ENCODE measurements around the gene TMPRSS11F.
A peak's percentile ranks its signal among the peaks of the same experiment; 100 is the strongest.
"Not testable (repeated sequence)": the region's sequence is repeated elsewhere in the genome, so short reads cannot be mapped to it uniquely, and the experiment has no call there.

The TMPRSS11F gene

DNA sequence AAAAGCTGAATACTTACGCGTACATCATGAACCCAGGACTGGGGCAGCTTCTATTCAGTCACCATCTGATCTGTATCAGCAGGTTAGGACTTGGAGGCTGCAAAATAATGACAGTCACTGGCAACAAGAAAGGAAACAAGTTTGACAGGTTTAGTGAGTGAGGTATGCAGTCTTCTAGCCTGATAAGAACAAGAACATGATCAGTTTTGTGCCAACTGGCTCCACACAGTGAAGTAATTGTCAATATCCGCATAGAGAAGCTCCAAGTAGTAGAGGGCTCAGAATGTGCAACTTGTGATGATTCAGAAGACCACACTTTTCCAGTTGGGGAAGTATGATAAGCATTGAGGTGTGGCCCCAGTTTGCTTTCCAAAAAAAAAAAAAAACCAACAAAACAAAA lies at the start of gene TMPRSS11F:
Gene TMPRSS11F, minus strand, starts transcription at position 77 of the 400 bp plus-strand sequence. Its CDS starts 49 bp downstream, at position 28.
- DNase-seq (ENCODE audit: low read depth) = no peak

DNA sequence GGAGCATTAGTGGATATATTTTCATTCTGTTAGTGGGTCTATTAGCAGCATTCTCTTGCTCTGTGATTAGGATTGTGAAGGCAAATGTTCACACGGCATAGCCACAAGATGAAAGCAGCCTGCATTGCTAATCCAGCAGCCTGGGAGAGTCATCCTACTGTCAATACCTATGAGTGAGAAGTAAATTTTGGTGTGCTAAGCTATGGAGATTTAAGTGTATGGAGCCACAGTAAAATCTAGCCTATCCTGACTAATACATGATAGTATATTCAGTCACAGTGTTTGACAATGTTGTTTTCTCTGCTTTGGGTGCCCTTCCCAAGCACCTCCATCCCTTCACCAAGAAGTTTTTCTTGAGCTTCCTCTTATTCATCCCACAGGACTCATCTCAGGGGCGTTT lies 47.2 kb upstream of the TMPRSS11F start:
- no peak for DNase-seq (ENCODE audit: low read depth)

DNA sequence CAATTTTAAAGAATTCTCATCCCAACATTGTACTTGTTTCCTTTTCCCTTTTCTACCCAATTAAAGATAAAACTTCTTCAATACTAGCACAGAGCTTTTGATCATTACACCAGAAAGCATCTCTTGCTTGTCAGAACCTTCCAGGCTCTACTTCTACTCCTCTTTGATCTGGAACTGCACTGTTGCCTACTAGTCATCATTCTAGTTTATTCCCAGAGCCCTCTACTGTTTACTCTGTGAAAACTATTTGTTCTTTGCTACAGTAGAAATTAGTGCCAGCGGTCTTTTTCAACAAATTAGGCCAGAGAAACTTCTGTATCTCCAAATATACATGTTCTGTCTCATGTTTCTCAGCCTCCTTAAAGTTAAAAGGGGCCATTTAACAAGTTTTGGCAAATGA lies 46.8 kb upstream of the TMPRSS11F start:
- no peak for DNase-seq (ENCODE audit: low read depth)

DNA sequence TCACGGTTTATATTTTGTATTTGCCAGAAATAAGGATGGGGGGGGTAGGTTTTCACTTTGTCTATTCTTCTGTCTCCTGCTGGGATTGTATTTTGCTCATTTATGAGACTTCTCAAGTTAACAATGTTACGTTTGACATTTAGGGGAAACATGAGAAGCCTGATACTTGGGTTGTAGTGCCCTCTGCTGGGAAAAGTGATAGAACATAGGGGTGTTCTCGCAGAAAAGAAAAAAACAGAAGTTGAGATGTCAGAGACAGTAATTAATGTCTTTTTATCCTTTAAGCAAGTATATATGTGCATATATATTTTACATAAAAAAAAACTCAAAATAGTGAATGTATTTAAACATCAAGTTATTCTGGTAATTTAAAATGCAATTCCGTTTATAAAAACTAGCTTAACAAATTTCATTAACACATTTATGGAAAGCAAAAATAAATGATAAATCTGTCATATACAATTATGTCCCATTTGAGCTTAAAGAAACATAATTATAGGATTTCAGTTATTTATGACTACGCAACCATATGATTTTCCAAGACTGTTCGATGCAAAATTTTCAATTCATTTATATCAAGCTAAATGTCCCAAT lies 46.0 kb upstream of the TMPRSS11F start:
- peak; percentile 0 for DNase-seq (ENCODE audit: low read depth)

DNA sequence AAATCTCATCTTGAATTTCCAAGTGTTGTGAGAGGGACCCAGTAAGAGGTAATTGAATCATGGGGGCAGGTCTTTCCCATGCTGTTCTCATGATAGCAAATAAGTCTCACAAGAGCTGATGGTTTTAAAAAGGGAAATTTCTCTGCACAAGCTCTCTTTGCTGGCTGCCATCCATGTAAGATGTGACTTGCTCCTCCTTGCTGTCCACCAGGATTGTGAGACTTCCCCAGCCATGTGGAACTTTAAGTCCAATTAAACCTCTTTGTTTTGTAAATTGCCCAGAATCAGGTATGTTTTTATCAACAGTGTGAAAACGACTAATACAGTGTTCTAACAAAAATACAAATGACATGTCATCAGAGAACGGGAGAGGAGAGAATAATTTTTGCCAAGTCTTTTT lies 44.7 kb upstream of the TMPRSS11F start:
- not testable (repeated sequence) for DNase-seq (ENCODE audit: low read depth)

DNA sequence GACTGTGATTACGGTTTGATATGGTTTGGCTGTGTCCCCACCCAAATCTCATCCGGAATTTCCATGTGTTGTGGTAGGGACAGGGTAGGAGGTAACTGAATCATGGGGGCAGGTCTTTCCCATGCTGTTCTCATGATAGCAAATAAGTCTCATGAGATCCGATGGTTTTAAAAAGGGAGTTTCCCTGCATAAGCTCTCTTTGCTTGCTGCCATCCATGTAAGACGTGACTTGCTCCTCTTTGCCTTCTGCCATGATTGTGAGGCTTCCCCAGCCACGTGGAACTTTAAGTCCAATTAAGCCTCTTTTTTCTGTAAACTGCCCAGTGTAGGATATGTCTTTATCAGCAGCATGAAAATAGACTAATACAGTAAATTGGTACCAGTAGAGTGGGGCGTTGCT lies 42.5 kb upstream of the TMPRSS11F start:
- DNase-seq (ENCODE audit: low read depth) = not testable (repeated sequence)

DNA sequence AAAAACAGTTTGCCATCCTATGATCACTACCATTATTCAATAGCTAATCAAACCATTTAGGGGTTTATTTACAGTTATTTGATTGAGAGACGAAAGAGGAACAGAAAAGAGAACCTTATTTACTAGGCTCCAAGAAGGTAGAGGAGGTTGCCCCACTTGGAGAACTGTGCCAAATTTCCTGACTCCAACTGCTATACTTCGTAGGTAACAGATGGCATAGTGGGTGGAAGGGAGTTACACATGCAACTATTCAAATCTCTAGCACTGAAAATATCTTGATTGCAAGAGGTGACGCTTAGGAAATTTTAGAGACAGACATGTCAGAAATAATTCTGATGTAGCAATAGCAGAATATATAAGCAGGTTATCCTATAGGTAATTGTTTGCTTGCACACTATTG lies 38.0 kb upstream of the TMPRSS11F start:
- DNase-seq (ENCODE audit: low read depth) = no peak

DNA sequence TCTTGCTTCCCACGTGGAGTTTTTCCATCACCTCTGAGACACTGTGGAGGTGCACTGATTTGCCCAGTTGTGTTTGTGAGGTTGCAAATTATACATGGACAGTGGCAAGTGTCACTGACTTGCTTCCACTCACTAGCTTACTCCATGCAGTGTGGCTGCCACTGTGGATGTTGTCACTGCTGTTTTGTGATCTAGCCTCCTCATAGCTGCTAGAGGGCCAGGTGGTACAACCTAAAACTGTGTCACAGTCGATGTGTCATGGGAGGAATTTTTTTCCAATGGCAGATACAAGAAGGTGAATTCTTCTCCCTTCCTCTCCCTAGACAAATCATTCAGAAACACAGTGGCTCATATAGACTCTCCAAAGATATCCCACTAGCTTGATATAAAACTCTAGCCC lies 37.5 kb upstream of the TMPRSS11F start:
- DNase-seq (ENCODE audit: low read depth) = no peak

DNA sequence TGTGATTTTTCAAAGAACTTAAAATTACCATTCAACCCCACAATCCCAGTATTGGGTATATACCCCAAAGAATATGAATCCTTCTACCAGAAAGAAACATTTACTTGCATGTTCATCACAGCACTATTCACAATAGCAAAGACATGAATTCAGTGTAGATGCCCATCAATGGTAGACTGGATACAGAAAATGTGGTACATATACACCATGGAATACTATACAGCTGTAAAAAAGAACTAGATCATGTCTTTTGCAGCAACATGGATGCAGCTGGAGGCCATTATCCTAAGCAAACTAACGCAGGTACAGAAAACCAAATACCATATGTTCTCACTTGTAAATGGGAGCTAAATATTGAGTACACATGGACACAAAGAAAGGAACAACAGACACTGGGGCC lies 34.1 kb upstream of the TMPRSS11F start:
- no peak for DNase-seq (ENCODE audit: low read depth)

DNA sequence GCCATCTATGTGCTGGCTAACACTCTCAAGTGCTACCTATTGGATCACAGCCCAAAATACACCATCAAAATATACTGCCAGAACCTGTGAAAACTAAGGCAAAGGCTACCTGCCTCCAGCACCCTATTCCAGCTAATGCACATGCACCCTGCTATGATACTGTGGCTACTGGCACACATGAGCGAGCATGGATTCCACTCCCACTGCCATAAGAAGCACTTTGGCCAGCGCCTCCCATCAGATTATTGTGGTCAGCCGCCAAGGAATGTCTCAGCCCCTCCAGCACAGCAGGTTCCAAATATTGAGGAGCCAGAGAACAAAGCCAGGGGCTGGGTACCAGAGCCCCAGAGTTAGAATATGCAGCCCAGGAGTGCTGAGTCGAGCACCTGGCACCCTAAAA lies 32.5 kb upstream of the TMPRSS11F start:
- DNase-seq (ENCODE audit: low read depth) = no peak

DNA sequence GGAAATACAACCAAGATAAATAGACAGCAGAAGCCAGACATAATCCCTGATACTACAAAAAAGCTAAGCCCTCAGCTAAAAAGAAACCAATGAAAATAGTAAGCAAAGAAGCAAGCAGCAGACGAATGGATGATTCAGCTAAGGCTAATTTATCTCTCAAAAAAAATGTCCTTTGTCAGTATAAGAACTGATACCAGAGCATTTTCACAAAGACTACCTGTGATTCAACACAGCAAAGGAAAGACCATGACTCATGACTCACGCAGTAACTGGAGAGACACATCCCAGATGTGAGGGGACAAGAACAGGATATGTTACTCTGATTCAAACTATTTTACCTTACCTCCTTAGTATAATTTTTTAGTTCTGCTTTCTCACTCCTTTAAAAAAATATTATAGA lies 22.7 kb upstream of the TMPRSS11F start:
- DNase-seq (ENCODE audit: low read depth) = no peak

DNA sequence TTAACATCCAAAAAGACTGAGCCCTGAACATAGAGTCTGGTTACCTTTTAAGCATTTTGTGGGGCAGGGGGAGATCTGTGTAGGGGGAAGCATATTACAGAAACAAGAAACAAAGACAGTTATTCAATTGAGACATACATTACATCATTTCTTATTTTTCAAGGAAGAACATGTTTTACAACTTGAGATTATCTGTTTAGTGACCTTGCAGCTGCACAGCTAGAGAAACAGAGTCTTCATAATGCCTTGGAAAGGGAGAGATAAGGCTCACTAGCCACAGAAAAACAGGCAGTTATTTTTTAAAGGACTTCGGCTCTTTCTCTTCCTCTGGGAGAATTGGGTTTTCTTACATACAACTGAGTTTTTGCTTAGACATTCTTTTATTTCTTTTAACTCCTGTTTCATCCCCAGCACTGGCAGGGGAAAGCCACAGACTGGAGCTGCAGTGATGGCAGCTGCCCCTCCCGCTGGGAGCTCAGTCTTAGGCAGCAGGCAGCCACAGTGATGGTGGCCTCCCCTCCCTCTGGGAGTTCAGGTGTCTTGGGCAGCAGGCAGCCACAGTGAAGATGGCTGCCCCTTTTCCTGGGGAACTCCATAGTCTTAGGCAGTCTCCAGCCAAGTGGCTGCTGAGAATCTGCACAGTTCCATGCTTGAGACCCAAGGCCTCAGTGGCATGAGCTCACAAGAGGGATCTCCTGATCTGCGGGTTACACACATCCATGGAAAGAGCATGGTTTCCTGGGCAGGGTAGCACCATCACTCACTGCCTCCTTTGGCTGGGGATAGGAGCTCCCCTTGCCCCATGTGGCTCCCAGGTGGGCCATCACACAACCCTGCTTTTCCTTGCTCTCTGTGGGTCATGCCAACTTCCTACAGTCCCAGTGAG lies 19.4 kb upstream of the TMPRSS11F start:
- DNase-seq (ENCODE audit: low read depth) = no peak

DNA sequence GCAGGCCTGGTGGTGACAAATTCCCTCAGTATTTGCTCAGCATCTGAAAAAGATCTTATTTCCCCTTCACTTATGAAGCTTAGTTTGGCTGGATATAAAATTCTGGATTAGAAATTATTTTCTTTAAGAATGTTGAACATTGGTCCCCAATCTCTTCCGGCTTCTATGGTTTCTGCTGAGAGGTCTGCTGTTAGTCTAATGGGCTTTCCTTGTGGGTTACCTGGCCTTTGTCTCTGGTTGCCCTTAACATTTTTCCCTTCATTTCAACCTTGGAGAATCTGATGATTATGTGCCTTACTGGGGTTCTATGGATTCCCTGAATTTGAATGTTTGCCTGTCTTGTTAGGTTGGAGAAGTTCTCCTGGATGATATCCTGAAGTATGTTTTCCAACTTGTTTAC lies 17.4 kb upstream of the TMPRSS11F start:
- no peak for DNase-seq (ENCODE audit: low read depth)

DNA sequence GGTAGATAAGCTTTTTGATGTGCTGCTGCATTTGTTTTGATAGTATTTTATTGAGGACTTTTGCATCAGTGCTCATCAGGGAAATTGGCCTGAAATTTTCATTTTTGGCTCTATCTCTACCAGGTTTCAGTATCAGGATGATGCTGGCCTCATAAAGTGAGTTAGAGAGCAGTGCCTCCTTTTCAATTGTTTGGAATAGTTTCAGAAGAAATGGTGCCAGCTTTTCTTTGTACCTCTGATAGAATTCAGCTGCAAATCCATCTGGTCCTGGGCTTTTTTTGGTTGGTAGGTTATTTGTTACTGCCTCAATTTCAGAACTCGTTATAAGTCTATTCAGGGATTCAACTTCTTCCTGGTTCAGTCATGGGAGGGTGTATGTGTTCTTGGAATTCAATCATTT lies 15.6 kb upstream of the TMPRSS11F start:
- DNase-seq (ENCODE audit: low read depth) = no peak

DNA sequence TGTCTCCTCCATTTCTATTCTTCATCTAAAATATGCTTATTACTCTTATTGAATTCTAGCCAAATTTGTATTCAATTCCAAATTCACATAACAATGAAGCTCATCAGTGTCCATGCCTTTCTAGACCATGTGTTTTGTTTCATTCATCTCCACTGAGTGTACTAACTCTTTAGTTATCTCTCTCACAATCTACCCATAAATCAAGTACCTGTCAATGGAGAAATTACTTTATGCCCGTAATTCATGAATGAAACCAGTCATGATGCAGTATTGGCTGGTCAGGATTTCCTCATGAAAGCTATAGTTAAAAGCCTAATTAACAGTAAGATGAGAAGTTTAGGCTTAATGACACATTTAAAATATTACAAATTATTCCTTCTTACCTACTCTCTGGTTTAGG lies 12.2 kb upstream of the TMPRSS11F start:
- no peak for DNase-seq (ENCODE audit: low read depth)

DNA sequence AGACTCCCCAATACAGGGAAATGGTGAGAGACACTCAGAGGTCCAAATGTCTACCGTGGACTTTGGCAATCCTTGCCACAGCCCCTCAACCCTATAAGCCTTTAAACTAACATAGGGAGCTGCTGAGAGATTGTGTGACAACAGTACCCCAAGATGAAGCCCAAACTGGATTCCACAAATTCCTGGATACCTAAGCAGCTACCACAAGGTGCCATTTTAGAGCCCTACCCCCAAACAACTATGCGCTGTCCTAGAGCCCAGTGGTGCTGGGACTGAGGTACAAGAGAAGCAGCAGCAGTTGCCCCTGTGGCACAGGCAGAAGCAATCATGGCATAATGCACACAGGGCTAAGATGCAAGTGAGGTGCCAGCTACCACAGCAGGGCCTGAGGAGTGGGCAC lies 2.7 kb upstream of the TMPRSS11F start:
- DNase-seq (ENCODE audit: low read depth) = no peak

DNA sequence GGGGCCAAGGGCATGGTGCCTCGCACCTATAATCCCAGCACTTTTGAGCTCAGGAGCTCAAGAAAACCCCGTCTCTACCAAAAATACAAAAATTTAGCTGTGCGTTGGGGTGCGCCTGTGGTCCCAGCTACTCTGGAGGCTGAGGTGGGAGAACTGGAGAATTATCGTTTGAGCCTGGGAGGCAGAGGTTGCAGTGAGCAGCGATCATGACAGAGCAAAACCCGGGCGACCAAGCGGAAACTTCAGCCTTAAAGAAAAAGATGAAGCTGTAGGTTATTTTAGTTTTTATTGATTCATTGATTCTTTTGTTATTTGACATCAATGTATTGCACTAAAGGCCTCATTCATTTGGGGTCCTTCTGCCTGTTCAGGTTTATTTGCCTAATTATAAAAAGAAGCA lies 5.4 kb downstream of the TMPRSS11F start:
- DNase-seq (ENCODE audit: low read depth) = no peak

DNA sequence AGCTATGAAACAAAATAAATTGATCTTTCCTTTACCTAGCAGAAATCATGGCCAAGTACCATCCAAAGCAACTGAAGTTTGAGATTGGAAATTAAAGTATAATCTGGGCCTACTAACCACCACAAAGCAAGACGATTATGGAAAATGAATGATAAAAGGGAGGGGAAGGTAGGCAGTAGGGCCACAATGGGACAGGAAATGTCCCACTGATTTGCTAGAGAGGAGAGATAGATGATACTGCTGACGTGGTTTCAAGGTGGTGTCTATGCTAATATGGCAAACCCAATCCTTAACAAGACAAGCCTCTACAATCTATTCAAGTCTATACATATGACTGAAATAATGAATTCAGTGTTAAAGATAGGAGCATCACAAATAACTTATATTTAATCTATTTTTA lies 6.1 kb downstream of the TMPRSS11F start:
- no peak for DNase-seq (ENCODE audit: low read depth)

DNA sequence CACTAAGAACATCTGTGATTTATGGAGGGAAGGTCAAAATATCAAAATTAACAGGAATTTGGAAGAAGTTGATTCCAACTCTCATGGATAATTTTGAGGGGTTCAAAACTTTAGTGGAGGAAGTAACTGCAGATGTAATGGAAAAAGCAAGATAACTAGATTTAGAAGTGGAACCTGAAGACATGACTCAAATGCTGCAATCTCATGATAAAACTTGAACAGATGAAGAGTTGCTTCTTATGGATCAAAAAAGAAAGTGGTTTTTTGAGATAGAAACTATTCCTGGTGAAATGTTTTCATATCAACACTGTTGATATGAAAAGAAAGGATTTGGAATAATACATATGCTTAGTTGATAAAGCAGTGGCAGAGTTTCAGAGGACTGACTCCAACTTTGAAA lies 9.7 kb downstream of the TMPRSS11F start:
- DNase-seq (ENCODE audit: low read depth) = no peak

DNA sequence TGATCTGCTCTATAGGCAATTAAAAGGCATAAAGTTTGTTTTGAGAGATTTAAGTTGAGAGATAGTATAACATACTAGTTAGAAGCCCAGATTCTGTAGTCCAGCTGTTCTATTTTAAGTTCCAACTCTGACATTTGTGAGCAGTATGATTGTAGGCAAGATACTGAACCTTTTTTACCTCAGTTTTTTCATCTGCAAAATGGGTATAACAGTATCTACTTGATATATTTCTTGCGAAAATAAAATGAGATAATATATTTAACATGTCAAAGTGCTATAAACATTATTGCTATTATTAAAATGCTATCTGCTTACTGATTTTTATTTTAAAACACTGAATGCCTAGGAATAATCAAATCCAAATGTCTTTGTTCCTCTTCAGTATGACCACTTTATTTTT lies 19.2 kb downstream of the TMPRSS11F start:
- DNase-seq (ENCODE audit: low read depth) = no peak

DNA sequence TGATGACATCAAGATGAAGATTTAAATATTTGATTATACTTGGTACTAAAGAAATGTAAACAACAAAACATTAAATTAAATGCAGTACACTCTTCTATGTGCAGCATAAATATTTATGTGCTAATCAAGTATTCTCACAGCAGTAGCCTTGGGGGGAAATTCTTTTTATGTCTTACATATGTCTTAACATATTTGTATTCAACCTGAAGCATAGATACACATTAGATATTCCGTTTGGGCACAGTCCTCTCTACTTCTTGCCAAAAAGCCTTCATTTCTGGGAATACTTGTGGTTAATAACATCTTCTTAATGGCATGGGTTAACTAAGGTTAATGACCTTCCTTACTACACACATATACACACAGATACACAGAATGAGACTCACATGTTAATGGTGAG lies 19.8 kb downstream of the TMPRSS11F start:
- DNase-seq (ENCODE audit: low read depth) = no peak

DNA sequence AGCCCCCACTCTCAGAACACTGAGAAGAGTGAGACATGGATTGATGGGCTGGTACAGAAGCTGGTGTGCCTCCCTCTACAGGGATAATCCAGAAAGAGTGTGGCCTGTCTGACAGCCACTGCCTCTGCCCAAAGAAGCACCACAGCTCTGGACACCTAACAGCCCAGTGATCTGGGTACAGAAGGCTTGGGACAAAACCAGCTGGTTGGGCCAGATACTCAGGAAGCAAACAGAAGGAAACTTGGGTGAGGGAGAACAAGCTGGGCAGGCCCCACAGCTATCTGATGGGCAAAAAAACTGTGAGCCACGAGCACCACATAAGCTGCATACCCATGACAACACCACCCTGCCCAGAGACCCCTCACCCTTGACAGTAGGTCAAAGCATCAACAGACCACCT lies 46.9 kb downstream of the TMPRSS11F start:
- DNase-seq (ENCODE audit: low read depth) = no peak

DNA sequence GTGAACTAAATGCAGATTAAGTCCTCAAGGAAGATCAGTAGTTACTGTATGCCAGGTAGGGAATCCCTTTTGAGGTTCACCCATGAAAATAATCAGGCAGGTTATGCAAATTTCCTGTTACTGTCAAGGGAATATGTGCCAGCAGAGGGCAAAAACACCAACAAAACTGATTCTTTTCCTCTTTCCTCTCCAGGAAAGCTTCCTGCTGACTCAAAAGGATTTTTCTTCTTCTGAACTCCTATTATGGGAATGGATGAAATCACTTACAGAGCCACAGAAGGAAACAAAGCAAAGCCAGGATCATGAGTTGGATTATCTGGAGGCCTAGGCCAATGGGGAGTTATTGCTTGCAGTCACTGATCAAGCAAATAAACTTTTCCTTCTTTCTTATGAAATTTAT lies 49.7 kb downstream of the TMPRSS11F start:
- no peak for DNase-seq (ENCODE audit: low read depth)

DNA sequence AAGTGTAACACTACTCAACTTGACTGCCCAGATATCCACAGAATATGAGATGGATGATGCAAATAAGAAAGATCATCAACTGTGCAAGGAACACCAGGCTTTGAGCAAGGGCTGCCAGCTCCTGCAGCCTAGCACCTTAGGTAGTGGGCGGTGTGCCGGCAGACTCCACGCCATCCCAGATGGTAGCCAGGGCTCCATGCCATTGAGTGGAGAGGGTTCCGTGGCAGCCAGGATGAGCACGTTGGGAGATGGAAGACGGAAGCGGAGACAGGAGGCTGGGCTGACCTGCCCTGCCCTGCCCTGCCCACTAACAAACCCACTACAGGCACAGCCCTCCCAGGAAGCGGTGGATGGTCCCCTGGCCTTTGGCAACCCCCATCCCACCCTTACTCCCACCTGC lies 51.9 kb downstream of the TMPRSS11F start:
- no peak for DNase-seq (ENCODE audit: low read depth)
